HG03457 (cell line): ENCODE results near the gene RBX1.

ENCODE experiments used
- ATAC-seq: cut with Tn5 transposase; IDR thresholded peaks from one replicate; pipeline ENCODE4 v1.9.1; 2021; ENCODE audit warnings: moderate number of reproducible peaks; ENCODE audit not compliant: unreplicated experiment

RBX1 gene

DNA sequence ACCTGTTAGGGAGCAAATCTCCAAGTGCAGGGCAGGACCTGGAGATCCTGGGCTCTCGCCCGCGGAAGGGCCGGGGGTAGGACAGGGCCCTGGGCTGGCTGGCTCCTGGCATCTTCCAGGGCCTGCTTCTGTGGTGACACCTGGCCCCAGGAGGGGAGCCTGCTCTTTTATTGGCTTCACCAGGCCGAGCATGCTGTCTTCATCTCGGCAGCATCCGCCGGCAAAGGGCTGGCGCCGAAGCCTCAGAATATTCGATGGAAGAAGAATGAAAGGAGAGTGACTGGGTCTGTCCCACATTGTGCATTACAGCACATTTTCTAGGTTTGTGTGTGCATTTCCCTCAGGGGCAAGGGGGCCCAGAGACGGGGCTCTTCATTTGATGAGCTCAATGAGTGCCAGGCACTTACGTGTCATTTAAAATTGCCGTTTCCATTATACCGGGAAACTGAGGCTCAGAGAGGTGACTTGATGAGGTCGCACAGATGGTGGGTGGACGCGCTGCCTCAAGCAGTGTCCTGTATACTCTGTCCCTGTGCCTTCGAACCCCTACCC, 70.0 kb downstream of the RBX1 start:
- ATAC-seq = no peak

DNA sequence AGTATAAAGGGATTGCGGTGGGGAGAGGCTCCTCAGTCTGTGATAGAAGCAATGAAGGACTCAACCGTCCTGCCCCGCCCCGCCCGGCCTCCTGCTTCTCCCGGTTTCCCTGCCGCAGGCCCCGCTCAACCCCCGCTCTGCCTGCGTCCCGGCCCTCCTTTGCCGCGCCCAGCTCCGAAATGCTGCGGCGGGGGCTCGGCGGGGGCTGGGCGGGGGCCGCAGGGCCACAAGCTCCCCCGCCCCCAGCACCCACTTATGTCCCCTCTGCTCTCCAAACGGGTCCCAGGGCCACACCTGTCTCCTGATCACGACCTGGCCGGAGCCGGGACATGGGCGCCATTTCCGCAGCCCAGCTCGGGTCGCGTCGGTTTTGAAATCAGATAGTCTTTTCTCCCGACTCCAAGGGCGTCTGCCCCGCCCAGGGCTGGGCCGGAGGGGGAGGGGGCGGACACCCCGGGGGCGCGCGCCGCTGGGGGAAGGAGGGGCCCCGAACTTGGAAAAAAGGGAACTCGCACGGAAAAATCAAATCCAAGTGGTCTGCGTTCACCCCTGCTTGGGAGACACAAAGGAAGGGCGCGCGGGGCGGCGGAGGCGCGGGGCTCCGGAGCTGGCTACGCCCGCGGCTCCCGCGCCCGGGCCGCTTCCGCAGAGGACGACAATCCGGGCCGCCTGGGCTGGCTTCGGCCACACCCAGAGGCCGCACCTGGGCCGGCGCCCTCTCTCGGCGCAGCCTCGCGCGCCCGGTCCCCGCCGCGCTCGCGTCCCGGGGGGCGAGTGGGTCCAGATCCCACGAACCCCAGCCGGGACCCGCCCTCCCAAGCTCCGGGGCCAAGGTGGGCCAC, 70.7 kb downstream of the RBX1 start:
- ATAC-seq = no peak

DNA sequence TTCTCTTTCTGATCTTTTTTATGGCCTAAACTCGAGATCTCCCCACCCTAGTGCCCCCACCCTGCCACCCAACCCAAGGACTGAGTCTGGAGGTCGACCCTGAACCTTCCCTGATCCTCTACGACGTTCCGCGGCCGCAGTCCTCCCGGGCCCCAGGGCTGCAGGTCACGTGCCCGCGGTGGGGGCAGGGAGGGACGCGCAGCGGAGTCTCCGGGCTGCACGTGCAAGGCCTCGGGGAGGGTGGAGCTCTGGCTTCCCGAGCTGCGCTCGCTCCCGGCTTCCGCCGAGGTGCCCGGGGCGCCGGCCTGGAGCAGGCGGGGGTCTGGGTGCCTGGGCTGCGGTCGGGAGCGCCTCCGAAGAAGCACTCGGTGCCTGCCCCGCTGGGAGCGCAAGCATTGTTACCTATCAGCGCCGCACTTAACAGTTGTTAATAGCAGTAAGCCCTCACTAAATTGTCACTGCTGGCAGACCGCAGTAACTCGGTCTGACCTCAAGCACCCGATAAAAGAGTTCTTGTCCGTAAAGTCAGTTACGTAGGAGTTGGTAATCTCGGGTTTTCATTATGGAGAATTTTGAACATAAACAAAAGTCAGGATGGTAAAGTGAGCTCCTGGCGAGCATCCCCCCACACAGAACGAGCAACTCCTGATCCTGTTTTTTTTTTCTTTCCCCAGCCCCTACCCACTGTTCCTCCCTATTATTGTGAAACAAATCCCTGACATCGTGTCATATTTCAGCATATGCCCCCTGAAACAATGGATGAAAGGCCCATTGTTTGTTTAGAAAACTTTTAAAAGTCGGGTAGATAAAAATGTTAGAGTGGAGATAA, 71.5 kb downstream of the RBX1 start:
- no peak for ATAC-seq
